Ascending aorta (tissue), 2 donors: Measurements from ENCODE around the gene CNPY3. TPM values are rescaled to one million over a fixed set of nuclear protein-coding genes. Genes with fewer than 3 reads are reported as not detected.
"Not testable (repeated sequence)": the region's sequence is repeated elsewhere in the genome, so short reads cannot be mapped to it uniquely, and the experiment has no call there.

Experiments used
- DNase-seq, 2 donors: peaks; one replicate each; pipeline ENCODE4 v3.0.0-alpha.2; 2019; ENCODE audit warnings: low spot score in 2 of 2
- H3K27ac ChIP-seq, 2 donors: fragments of 200-600 bp; sonication (generic); one replicate each; pipeline ENCODE4 v1.5.1; 2016 to 2017; ENCODE audit warnings: mild to moderate bottlenecking in 1 of 2
- H3K27me3 ChIP-seq: fragments of 200-600 bp; sonication (generic); one replicate; pipeline ENCODE4 v1.5.1; 2017
- H3K36me3 ChIP-seq, 2 donors: fragments of 200-600 bp; sonication (generic); one replicate each; pipeline ENCODE4 v1.5.1; 2016
- H3K4me1 ChIP-seq, 2 donors: fragments of 200-600 bp; sonication (generic); one replicate each; pipeline ENCODE4 v1.5.1; 2016 to 2017; ENCODE audit warnings: mild to moderate bottlenecking in 1 of 2
- H3K4me3 ChIP-seq, 2 donors: fragments of 200-600 bp; sonication (generic); one replicate each; pipeline ENCODE4 v1.5.1; 2016 to 2017; ENCODE audit warnings: mild to moderate bottlenecking in 1 of 2
- H3K9me3 ChIP-seq, 2 donors: fragments of 200-600 bp; sonication (generic); one replicate each; pipeline ENCODE4 v1.5.1; 2016
- intact Hi-C: fragments of 100-400 bp; cut with DNase I; formaldehyde crosslinking; loops from one replicate; pipeline ENCODE4 v1.15.1; 2023
- total RNA-seq: library from RNA; depleted of rRNA; stranded (reverse); fragments of >200 nt; gene quantifications from one replicate; pipeline ENCODE4 v1.1.0, GENCODE V29; 2016
- TF ChIP-seq, protein P1 (sequence below), 3 experiments: fragments of 200-600 bp in 2 of 3; fragments of 450-650 bp in 1 of 3; sonication (generic) in 2 of 3; IDR thresholded peaks; one replicate each; pipeline ENCODE4 v1.5.1; 2016 to 2019; ENCODE audit warnings: antibody characterized with exemption in 3 of 3, mild to moderate bottlenecking in 1 of 3, moderate library complexity in 1 of 3

The CNPY3 gene
- total RNA-seq, 1 donor from 2014 or later = 49.6 TPM

DNA sequence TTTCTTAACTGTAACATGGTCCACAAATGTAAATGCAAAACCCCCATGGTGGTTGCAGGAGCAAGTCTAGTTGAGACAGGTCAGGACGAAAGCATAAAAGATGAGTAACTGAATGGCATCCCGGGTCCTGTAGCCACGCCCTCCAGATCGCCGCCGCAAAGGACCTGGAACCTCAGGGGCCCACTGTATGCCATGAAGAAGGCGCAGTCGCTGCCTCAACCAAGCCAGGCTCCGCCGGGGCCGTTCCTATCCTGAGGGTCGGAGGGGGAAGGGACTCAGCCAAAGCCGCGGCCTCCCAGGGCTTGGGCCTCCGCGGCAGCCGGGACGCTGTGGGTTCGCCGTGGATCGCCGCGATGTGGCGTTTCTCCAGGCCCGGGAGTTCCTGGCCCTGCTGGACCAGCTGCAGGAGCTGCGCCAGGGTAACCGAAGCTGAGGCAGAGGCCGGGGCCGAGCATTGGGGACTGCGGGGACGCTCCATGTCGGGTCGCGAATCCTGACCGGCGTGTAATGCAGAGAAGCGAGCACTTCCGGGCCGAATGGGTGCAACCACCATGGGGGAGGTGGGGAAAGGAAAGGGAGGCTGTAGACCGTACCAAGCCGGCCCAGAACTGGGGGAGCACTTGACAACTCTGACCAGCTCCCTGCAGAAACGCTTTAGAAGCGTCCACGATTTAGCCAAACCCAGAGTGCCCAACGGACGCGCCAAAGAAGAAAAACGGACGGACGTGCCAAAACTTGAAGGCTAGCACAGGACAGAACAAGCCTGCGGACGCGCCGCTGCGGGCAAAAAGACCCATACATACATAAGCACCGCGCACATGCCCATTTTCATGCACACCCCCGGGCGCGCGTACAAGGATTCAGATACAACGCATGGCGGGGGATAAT is 38.7 kb upstream of the CNPY3 start:
- Histone ChIP-seq H3K4me3 (peak overlapping the region; percentile 86 to 94), H3K9me3 (no peaks in the 10 kb centered on the region), H3K4me1 (peaks cover 0 to 5% of the 10 kb centered on the region in 2 donors), H3K27me3 (no peaks in the 10 kb centered on the region), H3K36me3 (peaks cover 20% of the 10 kb centered on the region in 2 donors), H3K27ac (peak overlapping the region; percentile 84 to 91)
- DNase-seq = peak; percentile 70 to 95
- intact Hi-C loops = no loop called here
- TF ChIP-seq, protein P1, sequence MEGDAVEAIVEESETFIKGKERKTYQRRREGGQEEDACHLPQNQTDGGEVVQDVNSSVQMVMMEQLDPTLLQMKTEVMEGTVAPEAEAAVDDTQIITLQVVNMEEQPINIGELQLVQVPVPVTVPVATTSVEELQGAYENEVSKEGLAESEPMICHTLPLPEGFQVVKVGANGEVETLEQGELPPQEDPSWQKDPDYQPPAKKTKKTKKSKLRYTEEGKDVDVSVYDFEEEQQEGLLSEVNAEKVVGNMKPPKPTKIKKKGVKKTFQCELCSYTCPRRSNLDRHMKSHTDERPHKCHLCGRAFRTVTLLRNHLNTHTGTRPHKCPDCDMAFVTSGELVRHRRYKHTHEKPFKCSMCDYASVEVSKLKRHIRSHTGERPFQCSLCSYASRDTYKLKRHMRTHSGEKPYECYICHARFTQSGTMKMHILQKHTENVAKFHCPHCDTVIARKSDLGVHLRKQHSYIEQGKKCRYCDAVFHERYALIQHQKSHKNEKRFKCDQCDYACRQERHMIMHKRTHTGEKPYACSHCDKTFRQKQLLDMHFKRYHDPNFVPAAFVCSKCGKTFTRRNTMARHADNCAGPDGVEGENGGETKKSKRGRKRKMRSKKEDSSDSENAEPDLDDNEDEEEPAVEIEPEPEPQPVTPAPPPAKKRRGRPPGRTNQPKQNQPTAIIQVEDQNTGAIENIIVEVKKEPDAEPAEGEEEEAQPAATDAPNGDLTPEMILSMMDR (IDR thresholded peaks at IDR 0.05) = no peak

DNA sequence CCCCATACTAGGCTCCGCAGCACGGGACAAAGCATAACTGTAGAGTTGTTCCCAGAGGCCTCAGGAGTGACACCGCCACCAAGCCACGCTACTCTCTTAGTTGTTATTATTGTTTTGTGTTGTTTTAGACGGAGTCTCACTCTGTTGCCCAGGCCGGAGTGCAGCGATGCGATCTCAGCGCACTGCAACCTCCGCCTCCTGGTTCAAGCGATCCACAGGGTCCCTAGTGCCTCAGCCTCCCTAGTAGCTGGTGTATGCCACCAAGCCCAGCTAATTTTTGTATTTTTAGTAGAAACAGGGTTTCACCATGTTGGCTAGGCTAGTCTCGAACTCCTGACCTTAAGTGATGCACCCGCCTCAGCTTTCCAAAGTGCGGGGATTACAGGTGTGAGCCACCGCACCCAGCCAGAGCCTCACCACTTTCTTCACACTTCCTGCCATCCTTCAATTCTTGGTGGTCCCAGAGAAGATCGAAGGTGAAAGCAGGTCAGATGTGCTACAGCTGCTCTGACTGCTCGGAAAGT is 38.0 kb upstream of the CNPY3 start:
- no peak for DNase-seq
- H3K27ac ChIP-seq = peak overlapping the region; percentile 84 to 91
- no peaks in the 10 kb centered on the region for H3K9me3 ChIP-seq
- peak overlapping the region; percentile 86 to 94 for H3K4me3 ChIP-seq
- intact Hi-C loops = no loop called here
- TF ChIP-seq, protein P1 (IDR thresholded peaks at IDR 0.05) = no peak
- peaks cover 0 to 5% of the 10 kb centered on the region in 2 donors for H3K4me1 ChIP-seq
- H3K36me3 ChIP-seq = peaks cover 13% of the 10 kb centered on the region in 2 donors
- no peaks in the 10 kb centered on the region for H3K27me3 ChIP-seq

DNA sequence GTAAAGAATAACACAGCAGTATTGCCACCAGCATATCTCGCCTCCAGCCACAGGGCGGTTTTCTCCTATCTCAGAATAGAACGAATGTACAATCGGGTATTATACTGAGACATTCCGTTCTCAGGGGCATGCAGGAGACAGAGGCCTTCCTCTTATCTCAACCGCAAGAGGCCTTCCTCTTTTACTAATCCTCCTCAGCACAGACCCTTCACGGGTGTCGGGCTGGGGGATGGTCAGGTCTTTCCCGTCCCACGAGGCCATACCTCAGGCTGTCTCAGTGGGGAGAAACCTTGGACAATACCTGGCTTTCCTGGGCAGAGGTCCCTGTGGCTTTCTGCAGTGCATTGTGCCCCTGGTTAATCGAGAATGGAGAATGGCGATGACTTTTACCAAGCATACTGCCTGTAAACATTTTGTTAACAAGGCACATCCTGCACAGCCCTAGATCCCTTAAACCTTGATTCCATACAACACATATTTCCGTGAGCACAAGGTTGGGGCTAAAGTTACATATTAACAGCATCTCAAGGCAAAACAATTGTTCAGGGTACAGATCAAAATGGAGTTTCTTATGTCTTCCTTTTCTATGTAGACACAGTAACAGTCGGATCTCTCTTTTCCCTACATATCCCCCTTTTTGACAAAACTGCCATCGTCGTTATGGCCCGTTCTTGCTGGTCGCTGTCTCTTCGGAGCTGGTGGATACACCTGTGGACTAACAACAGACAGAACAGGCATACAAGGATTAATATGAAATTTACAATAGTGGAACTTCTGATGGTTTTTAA is 35.0 kb upstream of the CNPY3 start:
- intact Hi-C loops = not testable (repeated sequence)

DNA sequence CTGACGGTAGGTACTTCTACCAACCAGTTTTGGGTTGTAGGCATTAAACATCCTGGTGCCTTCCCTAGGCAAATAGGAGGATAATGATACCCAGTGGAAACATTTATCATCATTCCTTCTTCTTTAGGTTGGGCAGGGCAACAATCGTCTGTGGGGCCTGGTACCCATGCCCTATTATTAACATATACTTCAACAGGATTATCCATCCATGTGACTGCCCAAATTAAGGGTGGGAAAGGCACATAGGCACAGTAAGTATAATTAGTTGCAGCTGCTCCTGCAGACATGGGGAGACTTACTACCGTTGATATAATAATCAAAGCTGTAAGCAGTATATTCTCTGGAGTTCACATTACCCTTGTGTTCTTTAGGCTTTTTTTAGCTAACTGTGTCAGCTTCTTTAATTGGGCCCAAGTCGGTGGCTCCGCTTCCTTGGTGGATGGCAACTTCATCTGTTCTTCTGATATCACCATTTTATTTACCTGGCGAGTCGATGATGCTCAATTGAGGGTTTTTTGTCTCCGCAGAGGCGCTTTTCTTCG is 33.0 kb upstream of the CNPY3 start:
- no peak overlapping the region for H3K4me3 ChIP-seq
- no peak for DNase-seq
- no peaks in the 10 kb centered on the region for H3K27me3 ChIP-seq
- TF ChIP-seq, protein P1 (IDR thresholded peaks at IDR 0.05) = no peak
- H3K27ac ChIP-seq = no peak overlapping the region
- no peaks in the 10 kb centered on the region for H3K9me3 ChIP-seq
- intact Hi-C loops = no loop called here
- H3K36me3 ChIP-seq = no peaks in the 10 kb centered on the region
- H3K4me1 ChIP-seq = peaks cover 0 to 15% of the 10 kb centered on the region in 2 donors

More for the DNA sequence above, 35.0 kb upstream of the CNPY3 start:
- not testable (repeated sequence) for H3K36me3 ChIP-seq, H3K27ac ChIP-seq, H3K27me3 ChIP-seq, DNase-seq, H3K9me3 ChIP-seq, H3K4me3 ChIP-seq, H3K4me1 ChIP-seq

DNA sequence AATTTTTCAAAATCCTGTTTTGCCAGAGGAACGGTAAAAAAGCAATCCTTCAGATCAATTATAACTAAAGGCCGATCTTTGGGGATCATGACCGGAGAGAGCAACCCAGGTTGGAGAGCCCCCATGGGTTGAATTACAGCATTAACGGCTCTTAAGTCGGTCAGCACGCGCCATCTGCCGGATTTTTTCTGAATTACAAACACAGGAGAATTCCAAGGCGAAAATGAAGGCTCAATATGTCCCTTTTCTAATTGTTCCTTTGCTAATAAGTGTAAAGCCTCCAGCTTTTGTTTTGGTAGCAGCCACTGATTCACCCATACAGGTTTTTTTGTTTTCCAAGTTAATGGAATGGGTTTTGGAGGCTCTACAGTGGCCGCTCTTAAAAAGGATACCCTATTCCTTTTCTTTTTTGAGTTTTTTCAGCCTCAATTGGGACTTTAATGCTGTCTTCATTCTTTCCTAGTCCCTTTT is 30.4 kb upstream of the CNPY3 start:
- DNase-seq = peak in 1 of 2 donors; percentile 85
- Histone ChIP-seq H3K9me3 (no peaks in the 10 kb centered on the region), H3K4me1 (peaks cover 0 to 18% of the 10 kb centered on the region in 2 donors), H3K4me3 (no peak overlapping the region), H3K27ac (no peak overlapping the region), H3K27me3 (no peaks in the 10 kb centered on the region), H3K36me3 (no peaks in the 10 kb centered on the region)
- TF ChIP-seq, protein P1 (IDR thresholded peaks at IDR 0.05) = peak; percentile 72 to 86 (median 83)
- intact Hi-C loops = loop anchor here (2.0 kb wide), 1 partner anchor 238 kb away; no protein-coding TSS in a partner anchor
